Measurements from ENCODE around the gene MAP7D1.

GRCh38 chr1:36212782-36213181 is 56.8 kb downstream of the MAP7D1 start:
- TF ChIP-seq CTCF (IDR thresholded peaks at IDR 0.05) = no peak
- no peak for TF ChIP-seq POLR2A (IDR thresholded peaks at IDR 0.05)
